ENCODE data around the gene CHAF1A. TPM values are rescaled to one million over a fixed set of nuclear protein-coding genes. Genes with fewer than 3 reads are reported as not detected.

CHAF1A gene
- total and polyA plus RNA-seq, 2 of the 4 experiments (the other 2 are of a cell fraction): 12.4 to 22.9 TPM

GRCh38 chr19:4430760-4431159 lies 28.3 kb downstream of the CHAF1A start:
- no peak overlapping the region for H4K8ac ChIP-seq (ENCODE audit: low read depth in 2 of 2, low read length in 2 of 2)
- no peak overlapping the region for H2AFZ ChIP-seq (replicated peaks; ENCODE audit: low read length, poor library complexity)
- in situ Hi-C loops (cut with MboI; ENCODE audit: low sequenced_read_pairs): no loop called here

More at GRCh38 chr19:4430760-4431159, 28.3 kb downstream of the CHAF1A start:
- Histone ChIP-seq H3K4me1 (ENCODE audit: control insufficient read depth, insufficient read depth, low read length) (peaks cover 11% of the 10 kb centered on the region; the same call in 1 of the 2 replicates), H3K56ac (ENCODE audit: extremely low read depth, insufficient read depth, low read length) (no peak overlapping the region), H4K91ac (ENCODE audit: insufficient read depth, low read depth, low read length) (no peak overlapping the region), H4K5ac (ENCODE audit: low read depth, low read length) (no peak overlapping the region), H2BK20ac (ENCODE audit: low read depth, low read length) (no peak overlapping the region), H2AK9ac (replicated peaks; ENCODE audit: low read depth, low read length, poor library complexity) (peak overlapping the region; percentile 7), H3K9me3 (ENCODE audit: control insufficient read depth, insufficient read depth, low read length) (no peaks in the 10 kb centered on the region), H3K36me3 (ENCODE audit: control insufficient read depth, insufficient read depth, low read length) (peaks cover 23% of the 10 kb centered on the region), H3K4me3 (ENCODE audit: insufficient read depth, low read depth, low read length) (no peak overlapping the region), H3K14ac (replicated peaks; ENCODE audit: low read depth, low read length) (no peak overlapping the region), H2BK120ac (ENCODE audit: low read depth, low read length) (no peak overlapping the region), H3K18ac (ENCODE audit: low read depth, low read length) (no peak overlapping the region), H2AK5ac (ENCODE audit: low read depth, low read length) (no peak overlapping the region), H4K20me1 (ENCODE audit: insufficient read depth, low read length) (no peaks in the 10 kb centered on the region), H3K4me2 (ENCODE audit: low read depth, low read length) (no peak overlapping the region), H3K9me1 (ENCODE audit: insufficient read depth, low read length) (no peaks in the 10 kb centered on the region; the same call in 1 of the 2 replicates), H3K27ac (ENCODE audit: insufficient read depth, low read length) (no peak overlapping the region), H3K4ac (ENCODE audit: low read depth, low read length) (no peak overlapping the region), H3K9ac (ENCODE audit: low read depth, low read length) (no peak overlapping the region), H3K79me1 (ENCODE audit: low read depth in 1 of 2, low read length in 2 of 2) (peaks cover 4 to 6% of the 10 kb centered on the region in 2 experiments; a peak in 1 of 4 replicates), H3K27me3 (ENCODE audit: control insufficient read depth, insufficient read depth, low read length) (no peaks in the 10 kb centered on the region), H2BK15ac (ENCODE audit: low read depth, low read length) (no peak overlapping the region), H3K23ac (ENCODE audit: low read depth, low read length) (no peak overlapping the region), H2BK5ac (ENCODE audit: low read depth, low read length, poor library complexity, severe bottlenecking) (no peak overlapping the region)
- ATAC-seq (ENCODE audit: low read depth): no peak
- ChIA-PET CTCF (no interaction called here), POLR2A (ENCODE audit: unreplicated experiment) (no interaction called here)
- no peak for DNase-seq
- BruUV-seq (replicated peaks): no TSS peak
- dilution Hi-C loops (cut with HindIII; ENCODE audit: low sequenced_read_pairs, unreplicated experiment): no loop called here
- intact Hi-C loops (cut with micrococcal nuclease): no loop called here
- TF ChIP-seq CHD1 (IDR thresholded peaks at IDR 0.05; ENCODE audit: low read depth, low read length) (no peak), CEBPB (IDR thresholded peaks at IDR 0.05; ENCODE audit: low read depth, low read length) (peak; percentile 42; the same call in 1 of the 2 replicates)
- 84% methylated on average over 3 of the region's 12 CpGs; no CpG with 5 or more reads in 1 of the 2 experiments for WGBS, 2 experiments (ENCODE audit: extremely low coverage in 2 of 2, insufficient read length in 1 of 2)
